Pulmonary artery endothelial cell (primary cell): Measurements from ENCODE around the gene CDH13. TPM values are rescaled to one million over a fixed set of nuclear protein-coding genes. Genes with fewer than 3 reads are reported as not detected.

ENCODE experiments used
- DNase-seq: peaks from one replicate; pipeline ENCODE4 v3.0.0-alpha.2; 2011; ENCODE audit warnings: low read depth, low spot score
- total RNA-seq: library from RNA; depleted of rRNA; stranded (reverse); fragments of >200 nt; gene quantifications from 2 replicates; pipeline ENCODE4 v1.2.3, GENCODE V29; 2014

CDH13 gene
- total RNA-seq, 1 donor from 2014 or later, result 62.3 TPM

DNA sequence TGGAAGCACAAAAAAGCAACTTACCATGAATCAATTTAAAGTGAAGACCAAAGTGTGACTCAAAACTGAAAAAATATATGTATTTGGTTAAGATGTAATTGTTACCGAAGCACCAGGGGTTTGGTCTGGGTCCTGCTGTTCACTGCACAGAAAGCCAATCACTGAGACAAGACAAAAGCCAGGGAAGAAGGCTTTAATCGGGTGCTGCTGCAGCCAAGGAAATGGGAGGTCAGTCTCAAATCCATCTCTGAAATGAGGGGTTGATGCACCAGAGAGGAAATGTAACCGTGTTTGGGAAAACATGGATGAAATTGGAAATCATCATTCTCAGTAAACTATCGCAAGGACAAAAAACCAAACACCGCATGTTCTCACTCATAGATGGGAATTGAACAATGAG lies 1107.4 kb downstream of the CDH13 start:
- DNase-seq, result no peak

- no peak for DNase-seq
Measured at GRCh38 chr16:83737729-83738354, 1111.1 kb downstream of the CDH13 start.

- DNase-seq, result no peak
Measured at GRCh38 chr16:83738923-83739503, 1112.2 kb downstream of the CDH13 start.

DNA sequence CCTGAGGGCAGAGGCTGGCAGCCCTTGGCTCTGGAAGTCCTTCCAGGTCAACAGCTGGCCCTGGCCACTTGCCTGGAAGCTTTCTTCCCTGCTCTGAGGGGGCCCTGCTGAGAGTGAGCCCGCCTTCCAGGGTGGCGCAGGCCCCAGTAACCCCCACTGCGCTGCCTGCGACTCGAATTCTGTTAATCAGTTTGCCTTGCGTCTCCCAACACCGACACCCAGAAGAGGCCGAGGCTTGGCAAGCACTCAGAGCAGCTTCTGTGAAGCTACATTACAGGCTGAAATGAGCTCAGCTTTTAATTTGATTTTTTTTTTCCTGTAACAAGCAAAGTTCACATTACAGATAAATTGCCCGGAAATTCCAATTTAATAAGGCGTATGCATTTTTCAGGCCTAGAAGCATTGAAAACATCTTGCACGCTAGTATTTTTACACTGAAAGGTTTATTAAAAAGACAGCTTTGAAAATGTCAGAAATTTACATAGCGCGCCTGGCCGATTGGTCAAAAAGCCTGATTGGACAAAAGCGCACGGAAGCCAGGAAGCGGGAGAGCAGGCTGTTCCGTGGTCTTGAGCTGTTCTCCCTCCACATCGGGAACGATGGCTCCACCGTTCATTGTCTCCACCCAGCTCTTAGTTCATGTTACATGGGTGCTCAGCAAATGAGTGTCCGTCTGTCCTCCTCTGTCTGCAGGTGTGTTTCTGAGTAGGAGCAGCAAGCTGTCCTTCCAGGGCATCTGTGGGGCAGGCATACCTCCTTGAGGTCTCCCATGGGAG lies 1115.5 kb downstream of the CDH13 start:
- DNase-seq, result no peak

DNA sequence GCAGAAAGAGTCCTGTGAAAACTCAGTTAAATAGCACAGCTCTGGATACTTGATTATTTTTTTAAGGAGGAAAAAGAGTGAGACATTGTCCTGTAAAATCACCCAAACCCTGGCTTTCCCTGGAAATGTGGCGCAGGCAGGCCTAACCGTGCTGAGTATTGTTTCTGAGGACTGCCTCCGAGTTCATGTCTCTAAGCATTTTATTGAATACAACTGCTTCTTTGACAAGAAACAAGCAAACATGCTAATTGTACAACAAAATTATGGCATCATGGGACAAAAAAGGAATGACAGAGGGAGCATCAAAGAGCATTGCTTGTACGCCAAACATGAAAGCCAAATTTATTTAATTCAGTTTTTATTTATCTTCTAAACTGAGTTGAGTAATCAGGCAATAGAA lies 1116.5 kb downstream of the CDH13 start:
- no peak for DNase-seq

- DNase-seq, result no peak
Measured at GRCh38 chr16:83743720-83744119, 1117.0 kb downstream of the CDH13 start.

- no peak for DNase-seq
Measured at GRCh38 chr16:83744441-83744981, 1117.7 kb downstream of the CDH13 start.

DNA sequence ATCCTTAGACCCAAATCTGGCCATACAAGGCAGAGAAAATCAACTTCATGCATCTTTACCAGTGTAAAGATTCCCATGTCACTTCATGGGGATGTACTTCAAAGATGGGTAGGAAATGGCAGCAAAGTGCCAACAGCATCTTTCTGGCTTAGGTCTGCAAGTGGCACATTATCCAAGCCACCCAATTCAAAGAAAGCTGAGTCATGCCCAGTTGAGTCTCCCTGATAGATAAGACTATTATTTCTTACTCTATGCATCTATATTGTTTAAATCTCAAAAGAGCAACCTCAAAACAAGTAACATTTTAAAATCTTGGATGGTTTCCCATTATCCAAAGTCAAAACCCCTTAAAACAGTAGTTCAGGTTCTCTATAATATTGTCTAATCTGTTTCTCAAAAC lies 1119.8 kb downstream of the CDH13 start:
- DNase-seq, result no peak

- DNase-seq, result no peak
Measured at GRCh38 chr16:83747936-83748335, 1121.2 kb downstream of the CDH13 start.

GRCh38 chr16:83755391-83755790 lies 1128.6 kb downstream of the CDH13 start:
- DNase-seq, result no peak

GRCh38 chr16:83762141-83762991 lies 1135.6 kb downstream of the CDH13 start:
- no peak for DNase-seq

- DNase-seq, result no peak
Measured at GRCh38 chr16:83762992-83763358, 1136.2 kb downstream of the CDH13 start.

- peak; percentile 64 for DNase-seq
Measured at GRCh38 chr16:83768986-83769385, 1142.2 kb downstream of the CDH13 start.

DNA sequence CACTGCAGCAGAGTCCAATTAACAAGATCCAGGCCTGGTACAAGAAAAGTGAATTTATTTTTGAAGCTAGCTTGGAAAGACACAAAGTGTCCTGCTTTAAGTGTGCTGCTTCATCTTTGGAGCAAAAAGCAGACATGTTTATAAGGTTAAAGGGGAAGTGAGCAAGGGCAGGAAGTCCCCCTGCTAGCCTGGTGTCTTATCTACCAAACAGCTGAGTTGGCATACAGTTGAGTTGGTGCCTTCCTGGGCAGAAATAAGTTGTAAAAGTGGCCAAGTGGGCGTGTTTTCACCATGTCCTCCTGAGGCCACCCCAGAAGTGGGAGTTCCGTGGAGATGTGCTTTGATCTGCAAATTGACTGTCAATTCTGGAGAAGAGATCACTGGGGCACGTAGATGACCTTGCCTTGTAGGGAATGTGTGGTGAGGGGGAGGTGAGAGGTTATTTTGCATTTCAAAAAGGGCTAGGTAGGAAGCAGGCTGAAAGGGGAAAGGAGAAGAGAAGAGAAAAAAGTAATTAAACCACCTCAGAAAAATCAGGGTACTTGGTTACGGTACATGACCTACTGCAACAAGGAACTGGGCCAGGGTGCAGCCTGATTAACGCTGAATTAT lies 1142.7 kb downstream of the CDH13 start:
- no peak for DNase-seq

DNA sequence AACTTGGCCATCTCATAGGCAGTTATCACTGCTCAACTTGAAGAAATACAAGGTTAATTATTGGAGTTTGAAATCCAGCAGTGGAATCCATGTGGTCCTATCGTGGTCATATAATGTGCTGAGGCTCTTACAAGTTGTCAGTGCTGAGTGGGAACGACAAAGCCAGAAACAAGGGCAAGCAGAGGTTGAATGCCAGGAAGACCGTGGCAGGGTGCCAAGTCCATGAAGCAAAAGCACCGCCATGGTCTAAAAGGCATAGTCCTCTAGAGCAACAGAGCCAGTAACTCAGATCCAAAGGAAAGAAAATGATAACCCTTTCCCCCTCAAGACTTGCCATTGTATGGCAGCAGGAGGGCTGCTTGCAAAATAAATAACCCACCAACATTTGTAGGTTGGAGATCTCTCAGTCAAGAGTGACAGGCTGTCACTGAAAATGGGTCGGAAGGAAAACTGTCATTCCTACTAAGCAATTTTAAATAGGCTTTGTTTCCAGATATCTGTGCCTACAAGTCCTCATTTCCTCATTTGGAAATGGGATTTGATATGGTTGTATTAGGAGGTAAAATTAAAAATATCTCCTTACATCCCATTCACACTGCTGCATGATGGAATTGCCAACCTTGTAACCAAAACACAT lies 1144.7 kb downstream of the CDH13 start:
- DNase-seq, result peak; percentile 44

- DNase-seq, result no peak
Measured at GRCh38 chr16:83772806-83773205, 1146.0 kb downstream of the CDH13 start.

DNA sequence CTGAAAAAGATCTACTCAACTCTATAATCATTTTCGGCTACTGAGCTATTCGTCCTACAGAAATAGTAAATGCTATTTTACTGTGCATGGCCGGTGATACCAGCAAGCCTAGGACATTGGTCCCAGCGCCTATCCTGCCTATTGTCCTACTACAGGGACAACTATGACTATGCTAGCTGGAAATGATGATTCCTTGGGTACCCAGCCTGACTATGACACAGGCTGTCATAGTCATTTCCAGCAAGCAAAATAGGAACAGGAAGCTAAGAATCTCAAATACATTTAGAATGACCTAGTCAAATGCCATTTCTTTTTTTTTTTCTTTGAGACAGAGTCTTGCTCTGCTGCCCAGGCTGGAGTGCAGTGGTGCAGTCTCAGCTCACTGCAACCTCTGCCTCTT lies 1147.3 kb downstream of the CDH13 start:
- no peak for DNase-seq

DNA sequence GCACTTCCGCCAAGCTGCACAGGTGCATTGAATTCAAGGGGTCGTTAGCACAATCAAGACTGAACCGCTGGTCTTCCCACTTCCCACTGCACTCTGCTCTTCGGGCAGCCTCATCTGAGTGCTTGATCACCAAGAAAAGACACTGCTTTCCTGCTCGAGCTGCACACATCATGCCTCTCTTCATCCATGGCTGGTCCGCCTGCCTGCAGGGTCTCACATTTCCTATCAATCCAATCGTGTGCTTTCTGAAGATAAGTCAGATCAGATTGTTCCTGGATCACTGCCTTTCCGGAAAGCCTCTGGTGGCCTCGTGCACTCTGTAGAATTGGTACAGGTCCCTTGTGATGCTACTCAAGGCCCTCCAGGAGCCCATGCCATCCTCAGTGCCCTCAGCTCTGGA lies 1150.2 kb downstream of the CDH13 start:
- no peak for DNase-seq

DNA sequence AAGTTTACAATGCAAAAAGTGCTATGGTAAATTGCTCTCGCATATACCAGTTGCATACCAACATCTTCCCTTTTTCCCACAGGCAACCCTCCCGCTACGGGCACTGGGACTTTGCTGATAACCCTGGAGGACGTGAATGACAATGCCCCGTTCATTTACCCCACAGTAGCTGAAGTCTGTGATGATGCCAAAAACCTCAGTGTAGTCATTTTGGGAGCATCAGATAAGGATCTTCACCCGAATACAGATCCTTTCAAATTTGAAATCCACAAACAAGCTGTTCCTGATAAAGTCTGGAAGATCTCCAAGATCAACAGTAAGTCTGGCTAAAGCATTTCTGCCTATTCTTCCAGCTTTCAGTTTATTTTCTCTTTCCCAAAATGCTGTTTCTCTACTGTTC lies 1153.1 kb downstream of the CDH13 start:
- peak; percentile 58 for DNase-seq

- DNase-seq, result no peak
Measured at GRCh38 chr16:83785455-83785854, 1158.7 kb downstream of the CDH13 start.
